ENCODE results near the gene RAB37. TPM values are rescaled to one million over a fixed set of nuclear protein-coding genes. Genes with fewer than 3 reads are reported as not detected.

RAB37 gene
- total RNA-seq, 1 donor from 2014 or later: not detected

DNA sequence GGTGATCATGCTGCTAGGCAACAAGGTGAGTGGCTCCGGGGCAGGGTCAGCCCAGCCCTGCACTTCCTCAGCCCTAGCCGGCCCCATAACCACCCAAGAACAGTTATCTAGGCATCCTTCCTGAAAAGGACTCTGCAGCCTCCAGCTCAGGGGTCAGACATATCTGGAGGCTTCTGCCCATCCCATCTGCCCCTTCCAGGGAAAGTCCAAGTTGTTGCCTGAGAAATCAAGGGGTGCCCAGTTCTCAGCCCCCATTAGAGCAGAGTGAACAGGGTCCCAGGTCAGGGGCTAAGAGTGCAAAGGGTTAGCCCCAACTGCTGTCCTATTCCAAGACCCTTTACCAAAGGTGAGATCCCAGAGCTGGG, 7.3 kb downstream of the RAB37 start:
- no peak for DNase-seq (ENCODE audit: extremely low read depth, low read depth, low spot score)

DNA sequence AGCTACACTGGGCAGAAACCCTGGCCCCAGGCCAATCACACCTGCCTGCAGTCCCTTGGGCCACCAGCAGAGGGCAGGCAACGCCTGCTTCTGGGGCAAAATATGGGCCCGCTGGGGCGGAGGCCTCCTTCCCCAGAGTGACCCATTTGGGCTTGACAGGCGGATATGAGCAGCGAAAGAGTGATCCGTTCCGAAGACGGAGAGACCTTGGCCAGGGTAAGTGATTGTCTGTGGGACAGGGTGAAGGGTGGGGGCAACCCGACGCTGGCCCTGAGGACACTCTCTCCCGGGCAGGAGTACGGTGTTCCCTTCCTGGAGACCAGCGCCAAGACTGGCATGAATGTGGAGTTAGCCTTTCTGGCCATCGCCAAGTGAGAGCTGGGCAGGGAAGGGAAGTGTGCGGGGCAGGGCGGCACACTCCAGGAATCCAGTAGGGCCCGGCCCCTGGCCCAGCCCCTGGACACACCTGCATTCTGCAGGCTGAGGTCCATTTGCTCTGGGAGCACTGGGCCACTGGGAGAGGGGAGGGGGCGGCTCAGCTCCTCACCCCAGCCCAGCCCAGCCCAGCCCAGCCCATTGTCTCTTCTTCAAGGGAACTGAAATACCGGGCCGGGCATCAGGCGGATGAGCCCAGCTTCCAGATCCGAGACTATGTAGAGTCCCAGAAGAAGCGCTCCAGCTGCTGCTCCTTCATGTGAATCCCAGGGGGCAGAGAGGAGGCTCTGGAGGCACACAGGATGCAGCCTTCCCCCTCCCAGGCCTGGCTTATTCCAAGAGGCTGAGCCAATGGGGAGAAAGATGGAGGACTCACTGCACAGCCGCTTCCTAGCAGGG, 7.9 kb downstream of the RAB37 start:
- no peak for DNase-seq (ENCODE audit: extremely low read depth, low read depth, low spot score)

DNA sequence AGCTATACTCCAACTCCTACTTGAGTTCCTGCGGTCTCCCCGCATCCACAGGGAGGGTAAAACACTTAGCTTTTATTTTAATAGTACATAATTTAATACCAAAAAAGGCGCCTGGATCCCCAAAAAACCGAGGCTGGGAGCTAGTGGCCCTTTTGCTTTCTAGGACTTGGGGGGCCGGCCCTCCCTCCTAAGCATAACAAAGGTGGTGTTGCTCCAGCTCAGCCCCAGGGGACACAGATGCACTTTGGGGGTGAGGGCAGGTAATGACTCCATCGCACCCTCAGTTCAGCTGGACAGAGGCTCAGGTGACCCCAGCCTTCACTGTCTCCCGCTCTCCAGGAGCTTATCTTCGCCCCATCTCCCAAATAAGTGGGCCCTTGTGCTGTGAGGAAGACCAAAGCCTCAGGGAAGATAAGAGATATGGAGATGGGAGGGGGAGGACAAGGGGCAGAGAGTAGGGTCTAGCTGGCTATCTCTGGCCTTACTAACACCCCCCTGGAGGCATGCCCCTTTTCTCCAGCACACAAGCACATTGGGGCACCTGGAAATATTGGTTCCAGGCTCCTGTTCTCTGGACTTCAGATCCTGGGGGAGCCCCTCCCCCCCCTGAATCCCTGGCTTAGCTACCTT, 8.6 kb downstream of the RAB37 start:
- DNase-seq (ENCODE audit: extremely low read depth, low read depth, low spot score): no peak

DNA sequence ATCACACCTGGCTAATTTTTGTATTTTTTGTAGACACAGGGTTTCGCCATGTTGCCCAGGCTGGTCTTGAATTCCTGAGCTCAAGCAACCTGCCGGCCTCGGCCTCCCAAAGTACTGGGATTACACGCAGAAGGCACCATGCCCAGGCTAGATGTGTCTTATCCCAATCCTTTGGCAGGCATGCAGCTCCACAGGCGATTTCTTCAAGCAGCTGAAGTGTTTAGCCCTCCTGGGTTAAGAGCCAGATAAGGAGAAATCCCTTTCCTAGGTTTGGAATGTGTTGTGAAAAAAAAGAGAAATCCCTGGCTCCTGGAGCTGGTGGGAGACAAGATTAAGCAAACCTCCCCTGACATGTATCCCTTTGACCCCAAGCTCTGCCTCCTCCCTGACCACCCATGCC, 9.3 kb downstream of the RAB37 start:
- DNase-seq (ENCODE audit: extremely low read depth, low read depth, low spot score): no peak

DNA sequence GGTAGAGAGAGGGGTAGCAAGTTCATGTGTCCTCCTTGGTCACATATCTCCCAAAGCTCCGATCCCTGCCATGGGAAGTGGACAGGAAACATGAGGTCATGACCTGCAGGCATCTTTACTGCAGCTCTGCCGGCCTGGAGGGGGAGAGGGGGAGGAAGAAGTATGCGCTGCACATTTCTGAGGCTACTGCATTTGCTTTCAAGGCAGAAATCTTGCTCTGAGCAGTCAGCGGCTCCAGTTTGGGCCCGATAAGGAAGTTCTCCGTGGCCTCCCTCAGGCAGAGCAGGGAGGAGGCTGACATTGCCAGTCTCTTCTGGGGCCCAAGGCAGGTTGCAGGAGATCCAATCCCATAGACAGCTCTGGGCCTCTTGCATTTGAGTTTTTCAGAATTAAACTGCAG, 9.9 kb downstream of the RAB37 start:
- DNase-seq (ENCODE audit: extremely low read depth, low read depth, low spot score): no peak

DNA sequence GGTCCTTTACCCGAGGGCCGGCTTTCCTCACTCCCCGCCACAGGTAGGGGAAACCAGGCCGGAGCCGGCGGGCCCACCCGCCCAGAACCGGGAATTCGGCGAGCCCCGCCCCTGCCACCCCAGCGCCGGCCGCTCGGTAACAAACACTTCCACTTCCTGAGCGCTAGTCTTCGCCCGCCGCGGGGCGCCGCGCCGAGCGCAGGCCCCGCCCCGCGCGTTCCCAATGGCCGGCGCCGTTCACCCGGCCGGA, 11.1 kb downstream of the RAB37 start:
- DNase-seq (ENCODE audit: extremely low read depth, low read depth, low spot score): no peak

DNA sequence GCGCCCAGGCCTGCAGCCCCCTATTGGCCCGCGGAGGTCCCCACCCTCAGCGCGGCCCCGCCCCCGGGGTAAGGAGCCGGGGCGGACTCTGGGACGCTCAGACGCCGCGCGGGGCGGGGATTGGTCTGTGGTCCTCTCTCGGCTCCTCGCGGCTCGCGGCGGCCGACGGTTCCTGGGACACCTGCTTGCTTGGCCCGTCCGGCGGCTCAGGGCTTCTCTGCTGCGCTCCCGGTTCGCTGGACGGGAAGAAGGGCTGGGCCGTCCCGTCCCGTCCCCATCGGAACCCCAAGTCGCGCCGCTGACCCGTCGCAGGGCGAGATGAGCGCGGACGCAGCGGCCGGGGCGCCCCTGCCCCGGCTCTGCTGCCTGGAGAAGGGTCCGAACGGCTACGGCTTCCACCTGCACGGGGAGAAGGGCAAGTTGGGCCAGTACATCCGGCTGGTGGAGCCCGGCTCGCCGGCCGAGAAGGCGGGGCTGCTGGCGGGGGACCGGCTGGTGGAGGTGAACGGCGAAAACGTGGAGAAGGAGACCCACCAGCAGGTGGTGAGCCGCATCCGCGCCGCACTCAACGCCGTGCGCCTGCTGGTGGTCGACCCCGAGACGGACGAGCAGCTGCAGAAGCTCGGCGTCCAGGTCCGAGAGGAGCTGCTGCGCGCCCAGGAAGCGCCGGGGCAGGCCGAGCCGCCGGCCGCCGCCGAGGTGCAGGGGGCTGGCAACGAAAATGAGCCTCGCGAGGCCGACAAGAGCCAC, 11.6 kb downstream of the RAB37 start, which contains the start of gene NHERF1:
TSS of gene NHERF1 (plus strand) at position 100 of the 750 bp plus-strand sequence. CDS start at position 319, 219 bp downstream.
- no peak for DNase-seq (ENCODE audit: extremely low read depth, low read depth, low spot score)

DNA sequence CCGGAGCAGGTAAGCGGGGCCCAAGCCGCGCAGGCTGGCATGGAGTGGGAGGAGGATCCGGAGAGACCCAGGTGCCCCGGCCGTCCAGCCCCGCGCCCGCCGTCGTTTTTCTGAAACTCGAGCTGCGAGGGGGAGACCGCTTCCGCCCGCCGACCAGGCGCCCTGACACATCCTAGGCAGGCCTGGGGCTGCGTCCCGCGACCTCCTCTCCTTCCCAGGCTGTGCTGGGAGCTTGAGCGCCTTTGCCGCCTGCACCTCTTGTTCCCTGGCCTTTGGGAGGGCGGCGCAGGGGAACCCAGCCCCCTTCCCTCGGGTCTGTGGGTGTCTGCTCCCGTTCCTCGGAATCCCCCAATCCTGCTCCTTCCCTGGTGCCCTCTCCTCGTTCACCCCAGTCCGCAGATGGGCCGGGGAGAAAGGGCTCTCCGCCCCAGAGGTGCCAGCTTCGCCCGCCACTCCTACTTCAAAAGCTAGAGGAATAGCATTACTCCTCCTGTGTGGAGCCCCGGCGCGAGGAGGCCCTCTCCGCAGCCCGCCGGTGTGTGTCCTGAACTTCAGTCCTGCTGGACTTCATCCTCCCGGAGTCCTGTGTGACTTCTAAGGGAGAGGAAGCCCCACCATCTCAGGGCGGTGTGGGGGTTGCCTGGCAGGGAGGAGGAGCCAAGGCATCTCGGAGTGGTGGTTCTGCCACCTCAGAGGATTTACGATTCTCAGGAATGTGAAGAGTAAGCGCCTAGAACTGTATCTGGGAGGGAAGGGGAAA, 12.4 kb downstream of the RAB37 start:
- no peak for DNase-seq (ENCODE audit: extremely low read depth, low read depth, low spot score)

DNA sequence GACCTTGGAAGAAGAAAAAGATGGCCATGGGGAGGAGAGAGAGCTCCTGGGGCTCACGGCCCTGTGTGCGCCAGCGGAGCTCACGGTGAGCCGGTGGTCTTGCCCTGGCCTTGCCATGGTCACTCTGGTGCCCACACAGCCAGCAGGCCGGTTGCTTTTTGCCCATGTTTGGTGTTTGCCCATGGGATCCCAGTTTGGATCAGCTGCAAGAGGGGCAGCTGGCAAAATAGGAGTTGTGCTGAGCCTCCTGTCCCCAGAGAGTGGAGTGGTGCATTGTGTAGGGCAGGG, 12.9 kb downstream of the RAB37 start:
- DNase-seq (ENCODE audit: extremely low read depth, low read depth, low spot score): no peak

DNA sequence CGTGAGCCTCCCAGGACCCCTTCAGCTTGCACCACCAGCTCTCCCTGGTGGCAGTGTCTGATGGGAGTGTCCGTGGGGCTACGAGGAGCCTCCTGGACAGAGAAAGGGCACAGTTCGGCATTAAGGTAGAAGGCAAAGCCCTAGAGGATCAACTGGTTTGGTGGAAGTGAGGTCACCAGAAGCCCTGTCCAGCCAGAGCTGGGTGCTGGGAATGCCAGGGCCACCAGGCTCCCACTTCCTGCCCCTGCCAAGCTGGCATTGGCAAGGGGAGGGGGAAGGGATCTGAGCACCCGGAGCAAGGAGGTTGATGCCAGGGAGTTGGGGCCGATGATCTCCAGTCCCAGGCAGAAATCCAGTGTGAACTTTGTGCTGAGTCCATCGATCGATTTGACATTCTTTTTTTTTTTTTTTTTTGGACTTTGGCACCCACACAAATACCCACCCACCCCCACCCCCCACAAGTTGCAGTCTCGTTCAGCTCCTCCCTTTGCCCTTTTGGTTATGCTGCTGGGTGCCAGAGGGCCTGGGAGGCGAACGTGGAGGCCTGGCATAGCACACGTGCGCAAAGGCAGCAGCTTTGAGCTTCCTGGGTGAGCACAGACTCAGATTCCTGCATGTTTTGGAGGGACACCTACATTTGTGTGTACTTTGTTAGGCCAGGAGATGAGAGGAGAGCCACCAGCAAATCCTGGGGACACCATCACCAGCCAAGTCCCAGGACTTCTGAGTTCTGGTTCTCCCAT, 13.4 kb downstream of the RAB37 start:
- no peak for DNase-seq (ENCODE audit: extremely low read depth, low read depth, low spot score)

DNA sequence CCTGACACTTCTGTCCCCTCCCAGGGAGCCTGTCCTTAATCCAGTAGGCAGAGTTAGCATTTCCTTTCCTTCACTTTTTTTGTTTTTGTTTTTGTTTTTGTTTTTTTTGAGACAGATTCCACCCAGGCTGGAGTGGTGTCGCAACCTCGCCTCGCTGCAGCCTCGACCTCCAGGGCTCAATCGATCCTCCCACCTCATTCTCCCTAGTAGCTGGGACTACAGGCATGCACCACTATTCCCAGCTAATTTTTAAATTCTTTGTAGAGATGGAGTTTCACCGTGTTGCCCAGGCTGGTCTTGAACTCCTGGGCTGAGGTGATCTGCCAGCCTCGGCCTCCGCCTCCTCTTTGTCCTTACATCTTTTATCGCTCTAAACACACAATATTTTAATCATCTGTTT, 15.4 kb downstream of the RAB37 start:
- no peak for DNase-seq (ENCODE audit: extremely low read depth, low read depth, low spot score)

DNA sequence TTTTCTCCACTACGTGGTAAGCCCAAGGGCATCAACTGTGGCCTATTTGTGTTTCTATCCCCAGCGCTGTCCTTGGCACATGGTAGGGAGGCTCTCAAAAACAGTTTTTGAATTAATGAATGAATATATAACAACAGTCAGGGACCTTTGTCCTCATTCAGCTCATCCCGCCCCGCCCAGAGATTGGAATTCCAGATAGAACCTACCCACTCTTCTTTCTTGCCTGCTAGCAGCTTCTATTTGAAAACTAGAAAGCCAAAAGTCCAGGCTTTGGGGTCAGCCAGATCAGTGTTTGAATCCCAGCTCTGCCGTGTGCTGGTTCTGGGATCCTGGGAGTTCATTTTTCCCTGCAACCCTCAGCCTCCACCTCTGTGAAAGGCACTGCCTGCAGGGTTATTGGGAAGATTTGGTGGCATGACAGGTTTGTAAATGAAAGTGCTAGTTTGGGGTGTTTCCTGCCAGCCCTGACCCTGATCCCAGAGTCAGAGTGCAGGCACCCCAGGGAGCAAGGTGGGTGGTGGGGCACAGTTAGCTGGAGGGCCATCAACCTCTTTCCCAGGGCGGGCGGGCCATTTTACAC, 15.9 kb downstream of the RAB37 start:
- DNase-seq (ENCODE audit: extremely low read depth, low read depth, low spot score): no peak

DNA sequence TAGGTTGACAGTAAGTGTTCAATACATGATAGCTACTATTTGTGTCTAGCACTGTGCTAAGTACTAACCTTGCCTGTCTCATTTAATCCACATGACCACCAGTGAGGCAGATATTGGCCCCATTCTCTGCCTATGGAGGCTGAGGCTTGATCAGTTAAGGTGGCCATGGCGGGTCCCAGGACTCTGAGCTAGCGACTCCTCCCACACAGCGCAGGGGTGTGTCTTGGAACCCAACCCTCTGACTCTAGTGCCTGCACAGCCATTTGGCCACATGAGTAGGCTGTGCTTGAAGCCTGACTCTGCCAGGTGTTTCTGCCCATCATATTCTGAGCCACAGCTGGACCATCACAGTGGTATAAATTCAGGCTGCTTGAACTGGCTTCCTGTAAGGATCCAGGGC, 17.8 kb downstream of the RAB37 start:
- DNase-seq (ENCODE audit: extremely low read depth, low read depth, low spot score): no peak

DNA sequence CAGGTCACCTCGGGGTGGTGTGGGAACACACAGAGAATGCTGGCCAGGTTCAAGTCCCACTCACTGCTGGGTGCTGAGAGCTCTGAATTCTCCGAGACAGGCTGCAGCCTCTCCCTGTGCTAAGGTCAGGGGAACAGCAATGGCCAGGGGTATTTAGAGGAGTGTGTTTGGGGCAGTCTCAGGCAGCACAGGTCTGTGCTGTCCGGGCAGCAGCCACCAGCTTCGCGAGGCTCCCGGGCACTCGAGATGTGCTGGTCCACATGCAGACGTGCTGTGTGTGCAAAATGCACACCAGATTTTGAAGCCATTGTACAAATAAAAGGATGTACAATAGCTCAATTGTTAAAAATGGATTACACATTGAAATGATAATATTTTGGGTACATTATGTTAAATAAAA, 18.5 kb downstream of the RAB37 start:
- no peak for DNase-seq (ENCODE audit: extremely low read depth, low read depth, low spot score)

DNA sequence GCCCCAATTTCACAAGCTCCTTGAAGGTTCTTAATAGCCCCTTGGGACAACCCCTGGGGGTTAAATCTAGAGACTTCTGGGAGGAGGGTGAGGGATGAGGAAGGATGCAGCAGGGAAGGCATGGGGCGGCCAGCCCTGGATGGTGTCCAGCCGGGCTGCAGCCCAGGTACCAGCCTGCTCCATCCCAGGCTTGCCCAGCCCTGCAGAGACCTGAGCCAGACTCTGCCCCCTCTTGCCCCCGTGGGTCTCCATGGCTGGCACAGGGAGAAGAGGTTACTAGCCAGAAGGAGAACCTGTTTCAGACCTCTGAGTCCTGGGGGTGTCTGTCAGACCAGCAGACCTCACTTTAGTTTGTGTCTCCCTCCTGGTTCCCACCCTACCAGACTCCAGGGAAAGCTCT, 19.8 kb downstream of the RAB37 start:
- no peak for DNase-seq (ENCODE audit: extremely low read depth, low read depth, low spot score)

DNA sequence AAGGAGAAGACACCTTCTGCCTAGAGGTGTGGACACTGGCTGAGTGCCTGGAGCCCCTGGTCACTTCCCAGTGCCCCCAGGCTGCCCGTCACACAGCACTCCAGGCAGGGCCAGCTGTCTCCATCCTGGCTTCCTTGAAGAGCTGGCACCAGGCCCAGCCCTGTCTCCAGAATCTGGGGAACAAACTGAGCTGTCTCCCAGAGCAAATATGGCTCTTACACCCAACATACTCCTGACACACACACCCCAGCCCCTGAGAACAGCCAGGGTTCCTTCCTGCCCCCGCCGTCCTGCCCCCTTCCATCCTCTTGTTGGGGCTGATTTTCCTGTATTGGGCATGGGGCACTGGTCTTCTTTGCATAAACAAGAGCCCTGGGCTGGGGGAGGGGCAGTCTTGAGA, 20.4 kb downstream of the RAB37 start:
- DNase-seq (ENCODE audit: extremely low read depth, low read depth, low spot score): no peak

DNA sequence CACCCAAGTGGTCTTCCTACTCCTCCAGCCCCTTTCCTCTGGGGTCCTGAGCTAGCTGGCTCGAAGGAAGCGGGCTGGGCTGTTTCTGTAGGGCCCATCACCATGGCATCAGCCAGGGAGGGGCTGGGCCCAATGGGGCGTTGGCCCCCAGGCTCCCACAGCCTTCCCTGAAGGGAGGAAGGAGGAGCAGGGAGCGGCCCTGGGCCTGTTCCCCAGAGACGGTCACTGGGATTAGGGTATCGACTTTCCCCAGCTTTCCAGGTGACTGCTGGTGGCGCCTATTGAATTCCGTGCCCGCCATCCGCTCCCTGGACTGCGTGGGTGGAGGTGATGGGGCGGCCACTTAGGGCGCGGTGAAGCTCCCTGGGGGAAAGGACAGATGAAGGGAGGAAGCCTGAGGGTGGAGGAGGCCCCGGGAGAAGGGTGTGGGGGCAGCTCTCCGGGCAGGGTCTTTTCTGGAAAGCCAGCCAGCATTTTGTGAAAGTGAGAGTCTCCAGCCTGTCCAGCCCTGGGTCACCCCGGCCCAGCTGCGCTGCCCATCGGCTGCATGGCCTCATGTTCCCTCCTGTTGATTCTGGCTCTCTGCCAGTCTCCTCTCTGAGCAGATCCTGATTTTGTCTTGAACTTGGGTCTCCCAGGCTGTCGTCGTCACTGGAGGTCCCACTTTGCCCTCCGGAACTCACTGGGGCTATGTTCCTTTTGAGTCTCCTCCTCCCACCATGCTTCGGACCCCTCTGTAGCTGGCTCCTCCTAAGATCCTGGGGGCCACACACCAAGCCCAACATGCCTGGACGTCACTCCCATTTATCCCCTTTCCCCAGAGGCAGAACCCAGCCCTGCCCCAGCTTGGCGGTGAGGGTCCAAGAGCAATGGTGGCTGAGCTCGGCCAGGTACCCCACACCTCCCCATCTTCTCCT, 21.1 kb downstream of the RAB37 start:
- no peak for DNase-seq (ENCODE audit: extremely low read depth, low read depth, low spot score)

DNA sequence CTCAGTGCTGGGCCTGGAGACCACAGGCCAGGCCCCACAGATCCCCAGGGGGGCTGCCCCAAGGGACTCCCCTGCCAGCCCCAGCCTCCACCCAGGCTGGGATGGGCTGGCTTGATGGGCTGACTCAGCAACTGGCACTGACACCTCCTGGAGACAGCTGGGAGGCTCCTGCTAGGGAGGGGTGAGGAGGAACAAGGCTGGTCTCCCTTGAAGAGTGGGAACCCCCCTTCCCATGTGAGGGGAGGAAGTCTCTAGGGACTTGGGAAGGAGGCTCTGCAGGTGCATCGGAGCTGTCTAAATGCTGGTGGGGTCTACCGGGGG, 21.8 kb downstream of the RAB37 start:
- no peak for DNase-seq (ENCODE audit: extremely low read depth, low read depth, low spot score)

DNA sequence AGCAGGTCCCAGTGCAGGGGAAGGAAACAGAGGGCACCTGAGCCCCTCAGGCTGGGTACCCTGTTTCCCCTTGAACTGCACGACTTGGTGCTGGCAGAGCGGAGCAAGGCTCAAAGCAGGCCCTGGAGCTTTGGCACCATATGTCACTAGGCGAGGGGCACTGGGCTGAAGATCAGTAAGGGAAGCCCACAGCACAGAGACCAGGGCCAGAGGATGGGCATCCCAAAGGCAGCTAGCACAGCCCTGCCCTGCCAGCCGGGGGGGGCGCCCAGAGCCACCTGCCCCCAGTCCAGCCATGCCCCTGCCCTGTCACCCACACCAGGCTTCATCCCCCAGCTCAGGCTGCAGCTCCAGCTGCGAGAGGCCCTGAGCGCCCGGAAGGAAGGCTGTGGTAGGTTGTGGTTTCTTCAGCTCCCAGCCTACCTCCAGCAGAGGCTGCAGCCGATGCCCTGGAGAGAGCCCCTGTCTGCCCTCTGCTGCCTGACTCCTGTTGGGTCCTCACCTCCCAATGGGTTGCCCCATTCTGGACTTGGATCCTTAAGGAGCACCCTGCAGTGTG, 22.3 kb downstream of the RAB37 start:
- no peak for DNase-seq (ENCODE audit: extremely low read depth, low read depth, low spot score)
